ENCODE data around the gene KMO.
A peak's percentile ranks its signal among the peaks of the same experiment; 100 is the strongest.

The KMO gene

GRCh38 chr1:241630899-241631298 is 98.7 kb downstream of the KMO start:
- DNase-seq: no peak

- no peak for DNase-seq
These were observed 99.5 kb downstream of the KMO start for GRCh38 chr1:241631674-241632073.

- DNase-seq: no peak
These were observed 100.8 kb downstream of the KMO start for GRCh38 chr1:241632987-241633386.

GRCh38 chr1:241635556-241636152 is 103.5 kb downstream of the KMO start:
- no peak for DNase-seq

- DNase-seq: no peak
These were observed 104.1 kb downstream of the KMO start for GRCh38 chr1:241636291-241636690.

GRCh38 chr1:241637046-241637590 is 104.9 kb downstream of the KMO start:
- no peak for DNase-seq

- peak; percentile 59 for DNase-seq
These were observed 105.4 kb downstream of the KMO start for GRCh38 chr1:241637604-241638003.

GRCh38 chr1:241638099-241638682 is 106.0 kb downstream of the KMO start:
- no peak for DNase-seq

GRCh38 chr1:241638909-241639622 is 106.9 kb downstream of the KMO start:
- DNase-seq: no peak

GRCh38 chr1:241639623-241640148 is 107.5 kb downstream of the KMO start:
- no peak for DNase-seq

GRCh38 chr1:241640149-241640866 is 108.1 kb downstream of the KMO start, which contains the start of the genes CHML and OPN3:
Gene CHML, minus strand, starts transcription at chr1:241640369. Its CDS starts 4,603 bp downstream, at chr1:241635766.
Gene OPN3, minus strand, starts transcription at chr1:241640369. Its CDS starts 115 bp downstream, at chr1:241640254.
- DNase-seq: peak; percentile 92

- DNase-seq: no peak
These were observed 108.9 kb downstream of the KMO start for GRCh38 chr1:241640867-241641622.

- no peak for DNase-seq
These were observed 109.8 kb downstream of the KMO start for GRCh38 chr1:241641773-241642592.

GRCh38 chr1:241642593-241642944 is 110.4 kb downstream of the KMO start:
- no peak for DNase-seq

- no peak for DNase-seq
These were observed 112.1 kb downstream of the KMO start for GRCh38 chr1:241644259-241644658.

GRCh38 chr1:241645199-241645598 is 113.0 kb downstream of the KMO start:
- no peak for DNase-seq

Measured in inflammatory macrophage treated with lipopolysaccharide for 4 hours (primary cell).